ENCODE measurements around the gene NOC2L. TPM values are rescaled to one million over a fixed set of nuclear protein-coding genes. Genes with fewer than 3 reads are reported as not detected.
A peak's percentile ranks its signal among the peaks of the same experiment; 100 is the strongest.

Gene NOC2L
- total RNA-seq, 1 donor from 2014 or later: 35.9 TPM

GRCh38 chr1:929712-930632 lies 29.1 kb downstream of the NOC2L start:
- DNase-seq: no peak

GRCh38 chr1:928825-929661 lies 30.0 kb downstream of the NOC2L start:
- DNase-seq: no peak

GRCh38 chr1:927748-928147 lies 31.3 kb downstream of the NOC2L start:
- DNase-seq: no peak

- DNase-seq: no peak
Observed at GRCh38 chr1:927234-927633, 31.8 kb downstream of the NOC2L start.

- no peak for DNase-seq
Observed at GRCh38 chr1:925561-926421, 33.3 kb downstream of the NOC2L start.

- no peak for DNase-seq
Observed at GRCh38 chr1:924656-925560, 34.1 kb downstream of the NOC2L start.

GRCh38 chr1:923991-924655 lies 34.9 kb downstream of the NOC2L start:
- DNase-seq: no peak

- peak; percentile 50 for DNase-seq
Observed at GRCh38 chr1:923131-923990, 35.7 kb downstream of the NOC2L start, which contains the start of gene SAMD11. TSS of gene SAMD11 (plus strand) at chr1:923923. CDS start at chr1:924432, 509 bp downstream.

- no peak for DNase-seq
Observed at GRCh38 chr1:921011-921837, 37.8 kb downstream of the NOC2L start.

GRCh38 chr1:920521-920920 lies 38.5 kb downstream of the NOC2L start:
- no peak for DNase-seq

- no peak for DNase-seq
Observed at GRCh38 chr1:920010-920409, 39.0 kb downstream of the NOC2L start.

- no peak for DNase-seq
Observed at GRCh38 chr1:919271-919872, 39.7 kb downstream of the NOC2L start.

- no peak for DNase-seq
Observed at GRCh38 chr1:918843-919242, 40.2 kb downstream of the NOC2L start.

GRCh38 chr1:918353-918752 lies 40.7 kb downstream of the NOC2L start:
- DNase-seq: no peak

- no peak for DNase-seq
Observed at GRCh38 chr1:917466-918091, 41.5 kb downstream of the NOC2L start.

- no peak for DNase-seq
Observed at GRCh38 chr1:917076-917459, 42.0 kb downstream of the NOC2L start.

Measured in skin of body (tissue), 2 donors.